Gastrocnemius medialis (tissue), 4 donors: ENCODE results near the gene IRAG1. TPM values are rescaled to one million over a fixed set of nuclear protein-coding genes. Genes with fewer than 3 reads are reported as not detected.

Source experiments
- ATAC-seq, 2 donors: fragments of 150-250 bp; one replicate each; pipeline ENCODE4 v1.9.1; 2016
- DNase-seq, 2 donors: peaks; one replicate each; pipeline ENCODE4 v3.0.0-alpha.2; 2019
- H3K27ac ChIP-seq, 4 donors: fragments of 200-600 bp; sonication (generic); 1 replicate in 1 of 4; 2 replicates in 3 of 4; pipeline ENCODE4 v1.5.1; 2016 to 2018; ENCODE audit warnings: mild to moderate bottlenecking in 2 of 4, moderate library complexity in 1 of 4
- H3K27me3 ChIP-seq, 3 donors: fragments of 200-600 bp; sonication (generic) in 2 of 3; 1 replicate in 1 of 3; 2 replicates in 2 of 3; pipeline versions ENCODE4 v1.5.1 to v1.6.0; 2016 to 2019; ENCODE audit warnings: mild to moderate bottlenecking in 1 of 3, moderate library complexity in 1 of 3
- H3K36me3 ChIP-seq, 2 donors: fragments of 200-600 bp; sonication (generic) in 1 of 2; one replicate each; pipeline ENCODE4 v1.5.1; 2017 to 2018
- H3K4me1 ChIP-seq, 2 donors: fragments of 200-600 bp; sonication (generic) in 1 of 2; one replicate each; pipeline ENCODE4 v1.5.1; 2016 to 2017; ENCODE audit warnings: mild to moderate bottlenecking in 2 of 2
- H3K4me3 ChIP-seq, 4 donors: fragments of 200-600 bp; sonication (generic) in 3 of 4; 1 replicate in 1 of 4; 2 replicates in 3 of 4; pipeline ENCODE4 v1.5.1; 2016 to 2019; ENCODE audit warnings: mild to moderate bottlenecking in 2 of 4
- H3K9me3 ChIP-seq, 3 donors: fragments of 200-600 bp; sonication (generic) in 2 of 3; 1 replicate in 1 of 3; 2 replicates in 2 of 3; pipeline ENCODE4 v1.5.1; 2016 to 2019
- CTCF ChIP-seq, 5 experiments: fragments of 450-650 bp in 3 of 5; fragments of 200-600 bp in 2 of 5; sonication (generic) in 2 of 5; IDR thresholded peaks in 4 of 5; conservative IDR thresholded peaks in 1 of 5; 1 replicate in 4 of 5; 2 replicates in 1 of 5; pipeline ENCODE4 v1.5.1; 2016 to 2019; ENCODE audit warnings: antibody characterized with exemption in 5 of 5, mild to moderate bottlenecking in 3 of 5, moderate library complexity in 3 of 5
- POLR2A ChIP-seq, 2 donors: fragments of 450-650 bp; IDR thresholded peaks; one replicate each; pipeline ENCODE4 v1.6.1; 2017; ENCODE audit warnings: antibody characterized with exemption in 2 of 2, mild to moderate bottlenecking in 2 of 2, moderate library complexity in 2 of 2
- in situ Hi-C, 4 donors: fragments of 200-750 bp; cut with MboI; loops; one replicate each; pipeline versions ENCODE4 v1.15.0 to v1.8.0; 2017; ENCODE audit warnings: low sequenced_read_pairs in 4 of 4
- intact Hi-C: fragments of 100-400 bp; cut with DNase I; formaldehyde crosslinking; loops from one replicate; pipeline ENCODE4 v1.15.1; 2023; ENCODE audit warnings: low total_unique reads
- total RNA-seq, 4 donors: library from RNA; depleted of rRNA; stranded (reverse); fragments of >200 nt; gene quantifications; one replicate each; pipeline versions ENCODE4 v1.1.0 to v1.2.3, GENCODE V29; 2016

Gene IRAG1
- total RNA-seq, 4 donors from 2014 or later, result 1.6 to 7.6 (median 3.6) TPM

- no peak overlapping the region for H3K4me3 ChIP-seq
- in situ Hi-C loops (no loop called here), intact Hi-C loops (no loop called here)
- no peak for TF ChIP-seq CTCF (IDR thresholded peaks at IDR 0.05 in 4 of 5, conservative IDR thresholded peaks at IDR 0.05 in 1 of 5)
- no peak for TF ChIP-seq POLR2A (IDR thresholded peaks at IDR 0.05)
- H3K27ac ChIP-seq, result no peak overlapping the region
- no peaks in the 10 kb centered on the region for H3K27me3 ChIP-seq
- H3K4me1 ChIP-seq, result no peaks in the 10 kb centered on the region
- ATAC-seq, result no peak
- H3K36me3 ChIP-seq, result no peaks in the 10 kb centered on the region
- no peak for DNase-seq
- no peaks in the 10 kb centered on the region for H3K9me3 ChIP-seq
Measured at GRCh38 chr11:10720881-10721376, 27.4 kb upstream of the IRAG1 start.

- no peak overlapping the region for H3K27ac ChIP-seq
- no peak overlapping the region for H3K4me3 ChIP-seq
- ATAC-seq, result no peak
- H3K27me3 ChIP-seq, result no peaks in the 10 kb centered on the region
- no peaks in the 10 kb centered on the region for H3K36me3 ChIP-seq
- TF ChIP-seq CTCF (IDR thresholded peaks at IDR 0.05 in 4 of 5, conservative IDR thresholded peaks at IDR 0.05 in 1 of 5), result no peak
- no peak for TF ChIP-seq POLR2A (IDR thresholded peaks at IDR 0.05)
- no peak for DNase-seq
- in situ Hi-C loops (no loop called here), intact Hi-C loops (no loop called here)
- no peaks in the 10 kb centered on the region for H3K4me1 ChIP-seq
- H3K9me3 ChIP-seq, result no peaks in the 10 kb centered on the region
Measured at GRCh38 chr11:10719616-10720015, 26.1 kb upstream of the IRAG1 start.

GRCh38 chr11:10716543-10717259 lies 23.1 kb upstream of the IRAG1 start:
- Histone ChIP-seq H3K27ac (no peak overlapping the region), H3K9me3 (no peaks in the 10 kb centered on the region), H3K36me3 (no peaks in the 10 kb centered on the region), H3K4me1 (no peaks in the 10 kb centered on the region), H3K27me3 (no peaks in the 10 kb centered on the region), H3K4me3 (no peak overlapping the region)
- intact Hi-C loops, result no loop called here
- ATAC-seq, result no peak
- in situ Hi-C loops, result no loop called here
- no peak for DNase-seq
- no peak for TF ChIP-seq POLR2A (IDR thresholded peaks at IDR 0.05)
- TF ChIP-seq CTCF (IDR thresholded peaks at IDR 0.05 in 4 of 5, conservative IDR thresholded peaks at IDR 0.05 in 1 of 5), result no peak

GRCh38 chr11:10716122-10716521 lies 22.6 kb upstream of the IRAG1 start:
- DNase-seq (no peak), ATAC-seq (no peak)
- Histone ChIP-seq H3K36me3 (no peaks in the 10 kb centered on the region), H3K27me3 (no peaks in the 10 kb centered on the region), H3K4me1 (no peaks in the 10 kb centered on the region), H3K9me3 (no peaks in the 10 kb centered on the region), H3K4me3 (no peak overlapping the region), H3K27ac (no peak overlapping the region)
- in situ Hi-C loops (no loop called here), intact Hi-C loops (no loop called here)
- TF ChIP-seq POLR2A (IDR thresholded peaks at IDR 0.05), result no peak
- TF ChIP-seq CTCF (IDR thresholded peaks at IDR 0.05 in 4 of 5, conservative IDR thresholded peaks at IDR 0.05 in 1 of 5), result no peak
